ENCODE data around the gene SVEP1. TPM values are rescaled to one million over a fixed set of nuclear protein-coding genes. Genes with fewer than 3 reads are reported as not detected.
A peak's percentile ranks its signal among the peaks of the same experiment; 100 is the strongest.

The SVEP1 gene
- total RNA-seq, 2 donors from 2014 or later, result 32.0 to 53.6 TPM

GRCh38 chr9:110590816-110591215, 11.3 kb upstream of the SVEP1 start:
- H3K36me3 ChIP-seq, result no peaks in the 10 kb centered on the region
- H3K9me3 ChIP-seq, result no peaks in the 10 kb centered on the region
- H3K4me1 ChIP-seq (ENCODE audit: control insufficient read depth in 1 of 2, low read depth in 2 of 2), result no peaks in the 10 kb centered on the region
- no peak overlapping the region for H3K4me3 ChIP-seq
- no peak overlapping the region for H3K27ac ChIP-seq
- H3K27me3 ChIP-seq (replicated peaks; ENCODE audit: insufficient read depth), result no peaks in the 10 kb centered on the region
- DNase-seq (ENCODE audit: low spot score) (no peak), ATAC-seq (ENCODE audit: insufficient number of reproducible peaks, low FRiP score, low read depth) (no peak)
- no peak for TF ChIP-seq CTCF (IDR thresholded peaks at IDR 0.05)

- ATAC-seq (ENCODE audit: insufficient number of reproducible peaks, low FRiP score, low read depth) (no peak), DNase-seq (ENCODE audit: low spot score) (no peak)
- no peaks in the 10 kb centered on the region for H3K4me1 ChIP-seq (ENCODE audit: control insufficient read depth in 1 of 2, low read depth in 2 of 2)
- TF ChIP-seq CTCF (IDR thresholded peaks at IDR 0.05), result no peak
- H3K4me3 ChIP-seq, result no peak overlapping the region
- H3K27ac ChIP-seq, result no peak overlapping the region
- H3K9me3 ChIP-seq, result no peaks in the 10 kb centered on the region
- no peaks in the 10 kb centered on the region for H3K27me3 ChIP-seq (replicated peaks; ENCODE audit: insufficient read depth)
- no peaks in the 10 kb centered on the region for H3K36me3 ChIP-seq
Observed at GRCh38 chr9:110588296-110588695, 8.8 kb upstream of the SVEP1 start.

DNA sequence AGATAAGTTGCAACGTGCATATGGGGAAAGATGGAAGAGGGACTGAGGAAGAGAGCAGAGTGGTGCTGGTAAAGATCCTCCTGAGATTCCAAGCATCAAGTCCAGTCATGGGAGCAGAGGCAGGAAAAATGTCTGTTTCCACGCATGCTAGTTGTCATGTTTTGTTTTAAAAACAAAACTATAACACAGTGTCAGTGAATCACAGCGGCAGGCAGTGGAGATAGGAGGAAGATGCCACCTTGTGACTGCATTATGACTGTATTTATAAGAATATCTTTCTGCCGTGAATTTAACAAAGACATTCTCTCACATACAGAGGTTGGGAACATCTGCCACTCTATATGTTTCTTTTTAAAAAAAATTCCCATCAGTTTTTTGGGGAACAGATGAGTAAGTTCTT, 3.7 kb upstream of the SVEP1 start:
- no peak for TF ChIP-seq CTCF (IDR thresholded peaks at IDR 0.05)
- no peaks in the 10 kb centered on the region for H3K27me3 ChIP-seq (replicated peaks; ENCODE audit: insufficient read depth)
- H3K36me3 ChIP-seq, result no peaks in the 10 kb centered on the region
- no peak overlapping the region for H3K27ac ChIP-seq
- H3K9me3 ChIP-seq, result no peaks in the 10 kb centered on the region
- DNase-seq (ENCODE audit: low spot score) (no peak), ATAC-seq (ENCODE audit: insufficient number of reproducible peaks, low FRiP score, low read depth) (no peak)
- peaks cover 6 to 11% of the 10 kb centered on the region in 2 donors for H3K4me1 ChIP-seq (ENCODE audit: control insufficient read depth in 1 of 2, low read depth in 2 of 2)
- H3K4me3 ChIP-seq, result no peak overlapping the region

- DNase-seq (ENCODE audit: low spot score) (no peak), ATAC-seq (ENCODE audit: insufficient number of reproducible peaks, low FRiP score, low read depth) (no peak)
- Histone ChIP-seq H3K4me3 (no peak overlapping the region), H3K27me3 (replicated peaks; ENCODE audit: insufficient read depth) (no peaks in the 10 kb centered on the region), H3K27ac (no peak overlapping the region), H3K4me1 (ENCODE audit: control insufficient read depth in 1 of 2, low read depth in 2 of 2) (peaks cover 6 to 11% of the 10 kb centered on the region in 2 donors), H3K36me3 (no peaks in the 10 kb centered on the region), H3K9me3 (no peaks in the 10 kb centered on the region)
- no peak for TF ChIP-seq CTCF (IDR thresholded peaks at IDR 0.05)
Observed at GRCh38 chr9:110582156-110582555, 2.6 kb upstream of the SVEP1 start.

DNA sequence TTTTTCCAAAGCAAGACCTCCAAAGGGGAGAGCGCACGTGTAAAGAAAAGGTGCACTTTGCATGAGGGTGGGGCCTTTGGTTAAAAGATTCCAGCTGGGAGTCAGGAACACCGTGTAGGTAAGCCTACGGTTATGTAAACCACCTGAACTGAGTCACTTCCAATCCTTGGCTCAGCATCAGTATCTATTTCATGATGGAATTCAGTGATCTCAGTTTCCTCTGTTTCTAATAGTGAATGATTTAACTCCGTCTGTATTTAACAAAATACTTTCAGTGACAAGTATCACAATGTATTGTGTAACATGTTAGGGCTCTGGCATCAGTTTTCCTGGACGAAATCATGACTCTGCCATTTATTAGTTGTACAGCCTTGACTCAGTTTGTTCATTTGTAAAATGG, 1.3 kb upstream of the SVEP1 start:
- H3K27ac ChIP-seq, result no peak overlapping the region
- ATAC-seq (ENCODE audit: insufficient number of reproducible peaks, low FRiP score, low read depth), result no peak

More for the DNA sequence above, 1.3 kb upstream of the SVEP1 start:
- DNase-seq (ENCODE audit: low spot score), result no peak
- H3K9me3 ChIP-seq, result no peaks in the 10 kb centered on the region
- H3K27me3 ChIP-seq (replicated peaks; ENCODE audit: insufficient read depth), result no peaks in the 10 kb centered on the region
- H3K36me3 ChIP-seq, result no peaks in the 10 kb centered on the region
- no peak for TF ChIP-seq CTCF (IDR thresholded peaks at IDR 0.05)
- H3K4me1 ChIP-seq (ENCODE audit: control insufficient read depth in 1 of 2, low read depth in 2 of 2), result peaks cover 6 to 12% of the 10 kb centered on the region in 2 donors
- peak overlapping the region; percentile 77 for H3K4me3 ChIP-seq

Data from thoracic aorta (tissue), 2 donors.